ENCODE data around the gene SAMD9L. TPM values are rescaled to one million over a fixed set of nuclear protein-coding genes. Genes with fewer than 3 reads are reported as not detected.

The SAMD9L gene
- total RNA-seq, result 10 to 100 TPM; 27.6 to 28.8 TPM
- 10 to 100 TPM; 29.3 to 43.1 (median 32.4) TPM for polyA plus RNA-seq
- total RNA-seq, result 18.5 to 80.1 (median 41.9) reads per million in 6 experiments

DNA sequence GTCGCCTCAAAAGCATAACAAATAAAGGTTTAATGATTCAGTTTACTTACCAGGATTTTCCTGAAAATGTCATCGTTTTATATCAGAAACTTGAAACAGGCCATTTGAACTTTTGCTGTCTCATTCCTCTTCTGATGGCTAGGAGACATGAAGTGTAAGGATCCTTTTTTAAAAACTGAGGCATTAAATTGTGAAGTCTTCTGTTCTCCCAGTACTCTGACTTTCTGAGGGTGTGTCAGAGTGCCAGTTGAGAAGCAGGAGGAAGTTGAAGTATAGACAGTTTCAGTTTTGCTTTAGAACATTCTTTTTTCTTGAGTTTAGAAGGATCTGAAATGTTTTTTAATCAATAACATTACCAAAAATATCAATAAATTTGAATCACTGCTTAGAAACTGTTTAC lies at the start of gene SAMD9L:
SAMD9L (minus strand) TSS at position 242 of the 400 bp plus-strand sequence. CDS start 12,414 bp downstream, outside the sequence.
- Mint-ChIP-seq H3K4me1 (peaks cover 19 to 50% (median 31%) of the 10 kb centered on the region in 4 donors), H3K36me3 (peaks cover 5 to 17% (median 16%) of the 10 kb centered on the region in 3 donors), H3K27me3 (no peaks in the 10 kb centered on the region), H3K9me3 (peaks cover 0 to 6% (median 0%) of the 10 kb centered on the region in 9 donors), H3K27ac (peak within 1 kb of the TSS; percentile 74 to 98 (median 96)), H3K4me3 (peak within 1 kb of the TSS; percentile 84 to 98 (median 93))
- DNase-seq, result peak in 3 of 10 donors; percentile 21 to 24 (median 23)
- POLR2A ChIA-PET, result interaction anchor here (1.8 kb wide), 1 partner anchor 30 kb away, joined by 5 read pairs; the partner anchor contains the start of gene SAMD9
- peak; percentile 56 to 64 for ATAC-seq

DNA sequence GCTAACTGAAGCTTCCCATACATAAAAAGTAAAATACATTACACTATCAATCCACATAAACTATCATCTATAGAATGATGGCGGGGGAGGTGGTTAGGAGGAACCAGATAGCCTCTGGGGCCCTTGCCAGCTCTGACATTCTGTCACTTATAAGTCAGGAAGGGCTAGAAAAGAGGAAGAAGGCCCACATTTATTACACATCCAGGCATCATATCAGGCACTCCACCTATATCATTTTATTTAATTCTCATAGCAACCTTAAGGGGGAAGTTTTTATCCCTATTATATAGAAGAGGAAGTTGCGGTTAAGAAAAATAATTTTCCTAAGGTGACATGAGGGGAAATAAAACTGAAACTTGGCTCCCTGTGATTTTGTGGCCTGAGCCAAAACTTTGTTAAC lies 48.2 kb upstream of the SAMD9L start:
- peaks cover 14 to 37% (median 19%) of the 10 kb centered on the region in 5 donors for H3K27me3 Mint-ChIP-seq

DNA sequence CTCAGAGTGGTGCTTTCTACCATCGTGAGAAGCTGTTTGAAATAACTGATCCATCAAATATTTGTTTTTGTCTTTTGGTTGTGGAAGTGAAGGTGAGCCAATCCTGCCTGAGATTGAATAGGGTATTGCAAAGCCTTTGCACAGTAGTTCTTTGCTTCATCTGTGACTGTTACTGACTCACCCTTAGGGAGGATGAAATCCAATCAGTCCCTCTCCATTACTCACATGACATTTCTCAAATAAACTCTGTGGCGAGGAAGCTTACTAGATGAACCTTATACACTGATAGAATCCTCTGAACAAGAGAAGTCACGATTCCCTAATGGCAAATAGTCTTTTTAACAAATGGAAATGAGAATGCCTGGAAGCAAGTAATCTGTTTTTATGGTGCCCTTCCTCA lies 46.2 kb upstream of the SAMD9L start:
- Mint-ChIP-seq H3K36me3 (no peaks in the 10 kb centered on the region), H3K4me3 (no peak overlapping the region), H3K27ac (no peak overlapping the region), H3K9me3 (no peaks in the 10 kb centered on the region), H3K27me3 (peaks cover 21 to 53% (median 26%) of the 10 kb centered on the region in 5 donors), H3K4me1 (peaks cover 0 to 4% (median 0%) of the 10 kb centered on the region in 4 donors)
- ATAC-seq, result no peak
- DNase-seq, result no peak
- POLR2A ChIA-PET, result no interaction called here

More for the DNA sequence above, 48.2 kb upstream of the SAMD9L start:
- H3K27ac Mint-ChIP-seq, result no peak overlapping the region
- DNase-seq (no peak), ATAC-seq (no peak)
- no peak overlapping the region for H3K4me3 Mint-ChIP-seq
- POLR2A ChIA-PET, result no interaction called here
- no peaks in the 10 kb centered on the region for H3K9me3 Mint-ChIP-seq
- no peaks in the 10 kb centered on the region for H3K36me3 Mint-ChIP-seq
- peaks cover 0 to 4% (median 0%) of the 10 kb centered on the region in 4 donors for H3K4me1 Mint-ChIP-seq

DNA sequence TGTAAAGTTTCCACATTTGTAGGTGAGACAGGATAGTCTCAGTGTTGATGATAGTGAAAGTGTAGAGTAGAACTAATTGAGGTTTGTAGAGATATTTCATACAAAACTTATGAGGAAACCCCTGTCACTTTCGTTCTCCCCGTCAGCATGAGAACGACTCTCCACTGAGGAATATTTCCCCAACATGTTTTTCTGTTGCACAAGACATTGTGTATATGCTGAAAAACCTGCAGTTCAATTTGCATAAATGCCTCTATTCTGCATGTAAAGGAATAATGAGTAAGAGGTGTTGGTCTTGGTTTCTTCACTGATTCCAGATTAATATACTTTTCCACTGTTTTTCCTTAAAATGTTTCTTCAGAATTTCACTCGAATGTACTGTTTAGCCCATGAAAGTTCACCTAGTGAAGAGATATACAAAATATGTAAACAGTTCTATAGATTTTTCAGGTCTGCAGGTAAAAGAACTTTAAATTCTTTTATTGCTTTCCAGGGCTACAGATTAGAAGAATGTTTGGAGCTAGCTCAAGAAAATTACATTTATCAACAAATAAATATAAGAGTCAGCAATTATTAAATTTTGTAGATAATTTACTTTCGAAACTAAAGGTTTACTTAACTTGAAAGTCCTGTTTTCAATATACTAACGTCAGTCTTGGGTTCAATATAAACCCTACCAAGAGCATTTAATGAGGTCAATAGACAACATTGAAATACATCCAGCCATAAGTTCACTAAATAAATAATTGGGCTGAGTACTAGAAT lies 40.9 kb upstream of the SAMD9L start:
- ATAC-seq, result no peak
- no peak overlapping the region for H3K4me3 Mint-ChIP-seq

DNA sequence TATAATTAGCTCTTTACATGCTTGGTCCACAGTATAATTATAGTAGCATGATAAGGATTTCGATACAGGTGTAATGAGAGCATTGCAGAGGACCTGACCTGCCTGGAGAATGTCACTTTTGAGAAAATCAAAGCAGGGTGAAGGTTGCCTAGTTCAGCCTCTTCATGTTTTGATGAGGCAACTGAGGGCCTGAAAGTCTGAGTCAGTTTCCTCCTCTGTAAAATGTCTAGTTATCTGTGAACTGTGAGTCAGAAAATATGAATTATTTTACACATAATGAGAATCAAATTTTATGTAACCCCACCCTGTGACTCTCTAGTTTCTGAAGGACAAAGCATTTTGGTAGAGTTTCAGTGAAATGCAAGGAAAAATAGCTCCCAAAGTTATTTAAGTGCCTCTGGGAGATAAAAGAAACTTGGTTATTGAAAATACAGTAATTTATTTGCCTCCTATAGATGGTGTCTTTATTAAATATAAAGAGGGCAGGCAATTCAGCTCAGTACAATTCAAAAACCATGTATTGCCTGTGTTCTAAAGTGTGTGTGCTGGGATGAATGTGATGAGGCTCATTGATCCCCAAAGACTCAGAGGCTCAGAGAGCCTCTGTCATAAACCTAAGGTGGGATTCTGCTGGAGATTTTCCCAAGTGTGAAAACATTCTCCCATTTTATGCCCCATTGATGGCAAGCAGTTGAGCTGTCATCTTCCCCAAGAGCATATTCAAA lies 37.3 kb upstream of the SAMD9L start:
- peaks cover 22 to 57% (median 32%) of the 10 kb centered on the region in 5 donors for H3K27me3 Mint-ChIP-seq
- no peak for ATAC-seq

More for the DNA sequence above, 40.9 kb upstream of the SAMD9L start:
- Mint-ChIP-seq H3K9me3 (no peaks in the 10 kb centered on the region), H3K36me3 (no peaks in the 10 kb centered on the region), H3K27me3 (peaks cover 22 to 63% (median 33%) of the 10 kb centered on the region in 5 donors), H3K27ac (no peak overlapping the region), H3K4me1 (no peaks in the 10 kb centered on the region)
- POLR2A ChIA-PET, result no interaction called here
- DNase-seq, result no peak

DNA sequence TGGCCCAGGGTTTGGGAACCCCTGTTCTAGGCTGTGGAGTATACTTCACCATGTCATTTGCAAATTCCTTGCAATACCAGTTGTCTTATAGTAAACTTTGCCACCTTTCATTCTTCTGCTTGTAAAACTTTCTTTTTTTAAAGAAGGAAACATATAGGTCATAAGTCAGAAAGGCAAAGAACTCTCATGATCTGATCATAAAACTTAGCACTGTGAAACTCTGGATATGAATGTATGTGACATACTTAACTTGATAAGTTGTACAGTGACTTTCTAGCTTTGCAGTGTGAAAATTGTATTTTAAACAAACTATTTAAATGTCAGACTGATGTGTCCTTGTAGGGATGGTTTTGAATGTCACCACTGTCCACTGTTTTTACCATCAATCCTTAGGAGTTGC lies 31.0 kb upstream of the SAMD9L start:
- no peaks in the 10 kb centered on the region for H3K4me1 Mint-ChIP-seq
- H3K9me3 Mint-ChIP-seq, result no peaks in the 10 kb centered on the region
- DNase-seq, result no peak
- ATAC-seq, result no peak
- no peak overlapping the region for H3K27ac Mint-ChIP-seq
- peaks cover 9 to 28% (median 24%) of the 10 kb centered on the region in 5 donors for H3K27me3 Mint-ChIP-seq
- POLR2A ChIA-PET, result no interaction called here
- H3K4me3 Mint-ChIP-seq, result no peak overlapping the region
- H3K36me3 Mint-ChIP-seq, result no peaks in the 10 kb centered on the region

More for the DNA sequence above, 37.3 kb upstream of the SAMD9L start:
- no peak for DNase-seq
- POLR2A ChIA-PET, result no interaction called here
- no peaks in the 10 kb centered on the region for H3K9me3 Mint-ChIP-seq
- H3K36me3 Mint-ChIP-seq, result no peaks in the 10 kb centered on the region
- no peaks in the 10 kb centered on the region for H3K4me1 Mint-ChIP-seq
- H3K27ac Mint-ChIP-seq, result no peak overlapping the region
- no peak overlapping the region for H3K4me3 Mint-ChIP-seq

DNA sequence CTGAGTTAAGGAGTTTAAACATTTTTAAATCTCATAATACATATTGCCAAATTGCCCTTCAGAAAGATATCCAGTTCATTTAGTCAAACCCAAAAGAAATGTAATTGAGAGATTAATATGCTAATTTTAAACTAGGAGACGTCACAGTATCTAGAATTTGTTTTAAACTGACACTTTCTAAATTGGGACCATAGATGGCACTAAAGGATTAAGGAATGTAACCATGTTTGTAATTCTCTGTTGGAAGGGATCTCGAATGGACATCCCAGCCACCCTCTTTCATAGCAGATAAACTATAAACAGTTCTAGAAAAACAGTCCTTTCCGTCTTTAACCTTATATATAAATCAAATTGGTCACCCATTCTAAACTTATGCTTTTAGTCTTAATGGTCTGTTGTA lies 30.0 kb upstream of the SAMD9L start:
- peaks cover 11 to 21% (median 18%) of the 10 kb centered on the region in 5 donors for H3K27me3 Mint-ChIP-seq
- DNase-seq, result no peak
- H3K9me3 Mint-ChIP-seq, result peaks cover 0 to 3% (median 0%) of the 10 kb centered on the region in 9 donors
- H3K4me3 Mint-ChIP-seq, result no peak overlapping the region
- no peaks in the 10 kb centered on the region for H3K4me1 Mint-ChIP-seq
- no peaks in the 10 kb centered on the region for H3K36me3 Mint-ChIP-seq
- POLR2A ChIA-PET, result no interaction called here
- H3K27ac Mint-ChIP-seq, result no peak overlapping the region
- ATAC-seq, result no peak

DNA sequence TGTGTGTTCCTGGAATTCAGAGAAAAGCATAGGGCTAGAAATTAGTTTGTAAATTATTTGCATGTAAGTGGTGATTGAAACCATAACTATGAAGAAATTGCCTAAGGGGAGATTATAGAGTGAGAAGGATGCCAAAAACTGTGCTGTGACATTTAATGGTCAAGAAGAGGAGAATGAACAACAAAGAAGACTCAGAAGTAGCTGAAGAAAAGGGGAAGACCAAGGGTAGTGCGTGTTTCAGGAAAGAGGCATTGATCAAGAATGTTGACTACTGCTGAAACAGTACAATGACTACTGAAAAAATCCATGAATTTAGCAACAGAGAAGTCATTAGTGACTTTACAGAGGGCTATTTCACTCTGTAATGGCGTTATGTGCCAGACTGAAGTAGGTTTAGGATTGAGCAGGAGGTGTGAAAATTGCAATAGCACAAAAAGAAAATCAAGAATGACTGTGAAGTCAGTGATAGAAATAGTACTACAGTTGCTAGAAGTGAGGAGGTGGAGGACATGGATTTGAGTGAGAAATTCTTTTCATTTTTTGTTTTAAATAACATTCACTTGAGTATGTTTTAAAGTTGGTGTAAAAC lies 28.9 kb upstream of the SAMD9L start:
- Mint-ChIP-seq H3K9me3 (peaks cover 0 to 8% (median 5%) of the 10 kb centered on the region in 9 donors), H3K27me3 (peaks cover 9 to 18% (median 14%) of the 10 kb centered on the region in 5 donors), H3K4me3 (no peak overlapping the region), H3K4me1 (no peaks in the 10 kb centered on the region), H3K36me3 (peaks cover 0 to 5% (median 0%) of the 10 kb centered on the region in 3 donors), H3K27ac (no peak overlapping the region)
- POLR2A ChIA-PET, result no interaction called here
- DNase-seq (no peak), ATAC-seq (no peak)

DNA sequence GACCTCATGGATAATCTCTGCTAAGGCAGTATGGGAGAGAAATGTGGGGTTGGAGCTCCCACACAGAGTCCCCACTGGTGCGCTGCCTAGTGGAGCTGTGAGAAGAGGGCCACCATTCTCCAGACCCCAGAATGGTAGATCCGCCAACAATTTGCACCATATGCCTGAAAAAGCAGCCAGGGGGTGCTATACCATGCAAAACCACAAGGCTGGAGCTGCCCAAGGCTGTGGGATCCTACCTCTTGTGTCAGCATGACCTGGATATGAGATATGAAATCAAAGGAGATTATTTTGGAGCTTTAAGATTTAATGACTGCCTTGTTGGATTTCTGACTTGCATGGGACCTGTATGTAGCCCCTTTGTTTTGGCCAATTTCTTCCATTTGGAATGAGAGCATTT lies 27.0 kb upstream of the SAMD9L start:
- no peaks in the 10 kb centered on the region for H3K4me1 Mint-ChIP-seq
- H3K27me3 Mint-ChIP-seq, result peaks cover 9 to 22% (median 16%) of the 10 kb centered on the region in 5 donors
- H3K27ac Mint-ChIP-seq, result no peak overlapping the region
- peaks cover 0 to 21% (median 12%) of the 10 kb centered on the region in 3 donors for H3K36me3 Mint-ChIP-seq
- no peak for ATAC-seq
- peaks cover 0 to 26% (median 17%) of the 10 kb centered on the region in 9 donors for H3K9me3 Mint-ChIP-seq
- DNase-seq, result no peak
- POLR2A ChIA-PET, result no interaction called here
- no peak overlapping the region for H3K4me3 Mint-ChIP-seq

DNA sequence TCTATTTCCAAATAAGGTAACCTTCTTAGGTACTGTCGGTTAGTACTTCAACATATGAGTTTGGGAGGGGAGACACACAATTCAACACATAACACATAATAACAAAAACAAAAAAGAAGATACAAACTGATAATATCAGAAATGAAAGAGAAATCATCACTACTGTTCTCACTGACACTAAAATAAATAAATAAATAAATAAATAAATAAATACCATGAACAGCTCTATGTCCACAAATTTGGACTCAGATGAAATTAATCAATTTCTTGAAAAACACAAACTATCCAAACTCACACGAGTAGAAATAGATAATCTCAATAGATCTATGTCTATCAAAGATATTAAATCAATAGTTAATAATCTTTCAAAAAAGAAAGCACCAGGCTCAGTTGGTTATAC lies 24.5 kb upstream of the SAMD9L start:
- H3K4me1 Mint-ChIP-seq, result no peaks in the 10 kb centered on the region
- H3K9me3 Mint-ChIP-seq, result peaks cover 9 to 46% (median 27%) of the 10 kb centered on the region in 9 donors
- POLR2A ChIA-PET, result no interaction called here
- H3K27me3 Mint-ChIP-seq, result peaks cover 9 to 20% (median 16%) of the 10 kb centered on the region in 5 donors
- no peak overlapping the region for H3K27ac Mint-ChIP-seq
- no peak overlapping the region for H3K4me3 Mint-ChIP-seq
- ATAC-seq (no peak), DNase-seq (no peak)
- peaks cover 0 to 22% (median 14%) of the 10 kb centered on the region in 3 donors for H3K36me3 Mint-ChIP-seq

DNA sequence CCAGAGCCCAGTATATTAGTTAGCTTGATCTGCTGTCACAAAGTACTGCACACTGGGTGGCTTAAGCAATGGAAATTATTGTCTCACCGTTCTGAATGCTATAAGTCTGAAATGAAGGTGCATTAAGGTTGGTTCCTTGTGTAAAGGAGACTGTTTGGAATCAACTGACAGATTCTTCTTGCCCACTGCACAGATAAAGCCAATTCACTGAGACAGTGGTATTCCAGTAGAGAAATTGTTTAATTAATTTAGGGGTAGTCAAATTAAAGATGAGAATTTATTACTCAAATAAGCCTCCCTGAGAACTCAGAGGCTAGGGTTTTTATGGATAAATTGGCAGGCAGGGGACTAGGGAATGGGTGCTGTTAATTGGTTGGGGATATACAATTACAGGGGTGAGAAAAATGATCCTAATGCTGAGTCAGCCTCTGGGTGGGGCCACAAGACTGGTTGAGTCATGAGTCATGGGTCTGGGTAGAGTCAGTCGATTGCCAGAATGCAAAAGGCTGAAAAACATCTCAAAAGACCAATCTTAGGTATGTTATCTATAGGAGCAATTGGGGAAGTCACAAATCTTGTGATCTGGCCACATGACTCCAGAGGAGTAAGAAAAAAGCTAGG lies 23.5 kb upstream of the SAMD9L start:
- H3K36me3 Mint-ChIP-seq, result peaks cover 0 to 26% (median 14%) of the 10 kb centered on the region in 3 donors
- H3K4me3 Mint-ChIP-seq, result no peak overlapping the region
- ATAC-seq, result no peak
- no peak overlapping the region for H3K27ac Mint-ChIP-seq
- no peaks in the 10 kb centered on the region for H3K4me1 Mint-ChIP-seq
- peaks cover 9 to 53% (median 30%) of the 10 kb centered on the region in 9 donors for H3K9me3 Mint-ChIP-seq
- no peak for DNase-seq
- H3K27me3 Mint-ChIP-seq, result peaks cover 8 to 20% (median 13%) of the 10 kb centered on the region in 5 donors
- POLR2A ChIA-PET, result no interaction called here

DNA sequence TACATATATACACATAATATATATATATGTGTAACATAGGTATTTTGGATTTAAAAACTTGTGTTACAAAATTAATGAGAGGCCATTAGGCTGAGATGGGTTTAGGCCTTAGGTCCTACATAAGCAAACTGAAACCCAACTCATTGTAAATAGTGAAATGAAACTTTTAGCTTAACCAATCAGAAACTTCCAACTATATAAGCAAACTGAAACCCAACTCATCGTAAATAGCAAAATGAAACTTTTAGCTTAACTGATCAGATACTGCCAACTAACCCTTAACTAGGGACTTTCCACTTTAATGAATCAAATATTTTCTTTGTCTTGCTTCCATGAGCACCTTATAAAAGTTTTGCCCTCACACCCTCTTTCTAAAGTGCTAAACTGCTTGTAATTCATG lies 17.3 kb upstream of the SAMD9L start:
- H3K27me3 Mint-ChIP-seq, result peaks cover 0 to 8% (median 5%) of the 10 kb centered on the region in 5 donors
- H3K9me3 Mint-ChIP-seq, result peaks cover 6 to 47% (median 23%) of the 10 kb centered on the region in 9 donors
- ATAC-seq (no peak), DNase-seq (no peak)
- H3K36me3 Mint-ChIP-seq, result peaks cover 0 to 11% (median 4%) of the 10 kb centered on the region in 3 donors
- H3K4me1 Mint-ChIP-seq, result peaks cover 0 to 8% (median 0%) of the 10 kb centered on the region in 4 donors
- H3K4me3 Mint-ChIP-seq, result no peak overlapping the region
- POLR2A ChIA-PET, result no interaction called here
- H3K27ac Mint-ChIP-seq, result peak overlapping the region in 1 of 10 donors; percentile 43

Measured in naive thymus-derived CD8-positive, alpha-beta T cell (primary cell).